ENCODE results near the gene PLCB4. TPM values are rescaled to one million over a fixed set of nuclear protein-coding genes. Genes with fewer than 3 reads are reported as not detected.

Gene PLCB4
- total RNA-seq, 1 donor from 2014 or later: 20.6 TPM

DNA sequence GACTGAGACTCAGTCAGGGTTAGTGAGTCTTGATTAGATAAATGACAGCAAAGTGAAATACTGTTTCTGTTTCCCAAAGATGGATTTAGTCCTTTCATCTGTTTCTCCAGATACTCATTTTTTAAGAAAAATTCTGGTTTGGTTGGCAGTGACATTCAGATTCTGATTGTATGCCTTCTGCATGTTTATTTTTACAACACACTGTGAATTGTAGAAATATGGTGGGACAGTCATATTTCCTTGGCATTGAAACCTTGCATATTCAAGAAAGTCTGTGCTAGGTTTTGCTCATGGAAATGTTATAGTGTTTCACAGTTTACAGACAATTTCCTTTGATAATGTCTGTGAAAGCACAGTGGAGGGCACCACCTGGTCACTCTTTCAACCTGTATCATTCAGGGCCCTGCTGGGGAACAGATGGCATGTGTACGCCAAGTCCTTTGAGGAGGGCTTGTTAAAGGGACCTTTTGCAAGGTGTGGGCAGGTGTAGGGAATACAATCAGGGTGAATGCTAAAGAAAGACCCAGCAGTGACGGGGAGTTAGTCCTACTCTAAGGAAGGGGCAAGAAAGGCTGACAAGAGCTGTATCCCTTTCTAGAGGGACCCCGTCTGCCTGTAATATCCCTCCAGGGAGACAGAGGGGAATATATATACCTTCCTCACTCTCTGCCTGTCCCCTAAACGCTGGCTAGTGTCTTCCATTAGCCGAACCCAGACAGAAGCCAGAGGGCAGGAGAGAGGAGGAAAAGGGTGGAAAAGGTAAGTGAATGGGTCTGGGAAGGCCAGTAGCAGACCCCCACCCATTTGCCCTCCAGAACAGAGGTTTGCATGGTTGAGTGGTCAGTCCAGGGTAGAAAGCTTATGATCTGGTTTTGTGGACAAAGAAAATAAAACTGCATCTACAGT is 10.2 kb downstream of the PLCB4 start:
- TF ChIP-seq EZH2phosphoT487 (IDR thresholded peaks at IDR 0.05) (no peak), EZH2 (IDR thresholded peaks at IDR 0.05) (no peak)
- TF ChIP-seq, protein P1, sequence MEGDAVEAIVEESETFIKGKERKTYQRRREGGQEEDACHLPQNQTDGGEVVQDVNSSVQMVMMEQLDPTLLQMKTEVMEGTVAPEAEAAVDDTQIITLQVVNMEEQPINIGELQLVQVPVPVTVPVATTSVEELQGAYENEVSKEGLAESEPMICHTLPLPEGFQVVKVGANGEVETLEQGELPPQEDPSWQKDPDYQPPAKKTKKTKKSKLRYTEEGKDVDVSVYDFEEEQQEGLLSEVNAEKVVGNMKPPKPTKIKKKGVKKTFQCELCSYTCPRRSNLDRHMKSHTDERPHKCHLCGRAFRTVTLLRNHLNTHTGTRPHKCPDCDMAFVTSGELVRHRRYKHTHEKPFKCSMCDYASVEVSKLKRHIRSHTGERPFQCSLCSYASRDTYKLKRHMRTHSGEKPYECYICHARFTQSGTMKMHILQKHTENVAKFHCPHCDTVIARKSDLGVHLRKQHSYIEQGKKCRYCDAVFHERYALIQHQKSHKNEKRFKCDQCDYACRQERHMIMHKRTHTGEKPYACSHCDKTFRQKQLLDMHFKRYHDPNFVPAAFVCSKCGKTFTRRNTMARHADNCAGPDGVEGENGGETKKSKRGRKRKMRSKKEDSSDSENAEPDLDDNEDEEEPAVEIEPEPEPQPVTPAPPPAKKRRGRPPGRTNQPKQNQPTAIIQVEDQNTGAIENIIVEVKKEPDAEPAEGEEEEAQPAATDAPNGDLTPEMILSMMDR (IDR thresholded peaks at IDR 0.05): no peak
- H4K20me1 ChIP-seq (ENCODE audit: low read depth): peaks cover 5% of the 10 kb centered on the region
- Mint-ChIP-seq H3K27ac (no peak overlapping the region), H3K9me3 (no peaks in the 10 kb centered on the region), H3K27me3 (ENCODE audit: insufficient read depth, low read depth) (peaks cover 2% of the 10 kb centered on the region), H3K36me3 (no peaks in the 10 kb centered on the region), H3K4me1 (peaks cover 3% of the 10 kb centered on the region), H3K4me3 (no peak overlapping the region)
- no peaks in the 10 kb centered on the region for H3K9me3 ChIP-seq (ENCODE audit: low read depth)
- H3K27ac ChIP-seq: no peak overlapping the region
- H3K4me3 ChIP-seq: no peak overlapping the region
- no peak overlapping the region for H3K4me2 ChIP-seq
- no peak overlapping the region for H3K9ac ChIP-seq
- no peaks in the 10 kb centered on the region for H3K36me3 ChIP-seq
- H3F3A ChIP-seq (ENCODE audit: low read depth): no peaks in the 10 kb centered on the region
- H2AFZ ChIP-seq (replicated peaks): no peak overlapping the region
- peaks cover 3% of the 10 kb centered on the region for H3K4me1 ChIP-seq
- no peak for DNase-seq (ENCODE audit: low spot score)
- peaks cover 45% of the 10 kb centered on the region for H3K79me2 ChIP-seq (ENCODE audit: low read depth)
- H3K27me3 ChIP-seq: no peaks in the 10 kb centered on the region

DNA sequence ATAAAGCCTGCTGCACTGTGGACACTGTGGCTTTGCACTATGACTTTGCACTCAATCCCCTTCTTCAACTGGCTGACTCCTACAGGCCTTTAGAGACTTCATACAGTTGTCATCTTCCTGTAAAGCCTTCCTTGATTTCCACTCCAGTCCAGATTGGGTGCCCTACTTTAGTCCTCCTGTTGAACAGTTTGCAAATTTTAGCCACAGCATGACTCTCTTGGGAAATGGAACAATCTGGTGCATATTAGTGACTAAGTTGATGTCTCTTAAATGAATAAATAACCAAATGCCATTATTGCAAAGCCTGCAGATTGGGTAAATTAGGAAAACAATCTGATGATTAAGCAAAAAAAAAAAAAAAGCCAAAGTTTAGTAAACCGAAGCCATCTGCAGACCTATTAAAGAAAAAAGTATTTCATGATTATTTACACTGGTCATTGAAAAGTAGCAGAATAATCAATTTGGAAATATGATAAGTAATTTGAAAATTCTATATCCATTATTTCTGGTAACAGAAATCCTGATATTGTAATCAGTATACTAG is 12.6 kb downstream of the PLCB4 start:
- no peaks in the 10 kb centered on the region for H3K27me3 ChIP-seq
- Mint-ChIP-seq H3K9me3 (peaks cover 4% of the 10 kb centered on the region), H3K27ac (no peak overlapping the region), H3K36me3 (peaks cover 3% of the 10 kb centered on the region), H3K4me3 (no peak overlapping the region), H3K27me3 (ENCODE audit: insufficient read depth, low read depth) (peaks cover 2% of the 10 kb centered on the region), H3K4me1 (no peaks in the 10 kb centered on the region)
- no peak overlapping the region for H2AFZ ChIP-seq (replicated peaks)
- H3K4me2 ChIP-seq: no peak overlapping the region
- H3F3A ChIP-seq (ENCODE audit: low read depth): no peaks in the 10 kb centered on the region
- no peak overlapping the region for H3K27ac ChIP-seq
- H3K79me2 ChIP-seq (ENCODE audit: low read depth): peaks cover 37% of the 10 kb centered on the region
- no peak overlapping the region for H3K9ac ChIP-seq
- no peak overlapping the region for H3K4me3 ChIP-seq
- H3K9me3 ChIP-seq (ENCODE audit: low read depth): no peaks in the 10 kb centered on the region
- TF ChIP-seq, protein P1 (IDR thresholded peaks at IDR 0.05): no peak
- TF ChIP-seq EZH2 (IDR thresholded peaks at IDR 0.05) (no peak), EZH2phosphoT487 (IDR thresholded peaks at IDR 0.05) (no peak)
- peaks cover 3% of the 10 kb centered on the region for H3K4me1 ChIP-seq
- DNase-seq (ENCODE audit: low spot score): no peak
- peaks cover 5% of the 10 kb centered on the region for H4K20me1 ChIP-seq (ENCODE audit: low read depth)
- H3K36me3 ChIP-seq: no peaks in the 10 kb centered on the region

DNA sequence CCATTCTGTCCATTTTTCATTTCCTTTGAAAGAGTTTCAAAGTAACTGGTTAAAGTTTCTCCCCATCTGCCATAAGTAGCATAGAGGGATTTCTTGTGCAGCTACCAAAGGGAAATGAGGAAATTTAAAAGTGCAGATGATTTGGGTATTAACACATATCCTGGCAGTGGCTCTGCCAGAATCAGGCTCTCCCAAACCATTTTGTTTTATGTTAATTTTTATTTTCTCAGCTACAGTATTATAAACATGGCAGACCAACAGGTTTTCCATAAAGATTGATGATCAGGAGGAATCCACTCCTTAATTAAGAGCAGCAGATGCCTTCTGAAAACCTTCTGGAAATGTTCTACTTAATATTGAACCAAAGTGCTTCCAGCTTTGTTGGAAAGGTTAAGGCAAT is 13.9 kb downstream of the PLCB4 start:
- H3K9me3 Mint-ChIP-seq: peaks cover 4% of the 10 kb centered on the region
- Histone ChIP-seq H4K20me1 (ENCODE audit: low read depth) (peaks cover 5% of the 10 kb centered on the region), H3K4me1 (peaks cover 3% of the 10 kb centered on the region), H3K27me3 (no peaks in the 10 kb centered on the region), H3K27ac (no peak overlapping the region), H3K79me2 (ENCODE audit: low read depth) (peaks cover 27% of the 10 kb centered on the region), H3F3A (ENCODE audit: low read depth) (no peaks in the 10 kb centered on the region), H3K4me3 (no peak overlapping the region), H3K9ac (no peak overlapping the region), H3K4me2 (no peak overlapping the region), H2AFZ (replicated peaks) (no peak overlapping the region), H3K9me3 (ENCODE audit: low read depth) (no peaks in the 10 kb centered on the region), H3K36me3 (no peaks in the 10 kb centered on the region)
- H3K36me3 Mint-ChIP-seq: peaks cover 4% of the 10 kb centered on the region
- no peak overlapping the region for H3K27ac Mint-ChIP-seq
- H3K4me1 Mint-ChIP-seq: no peaks in the 10 kb centered on the region
- H3K4me3 Mint-ChIP-seq: no peak overlapping the region
- H3K27me3 Mint-ChIP-seq (ENCODE audit: insufficient read depth, low read depth): peaks cover 2% of the 10 kb centered on the region
- TF ChIP-seq EZH2phosphoT487 (IDR thresholded peaks at IDR 0.05): no peak
- no peak for TF ChIP-seq EZH2 (IDR thresholded peaks at IDR 0.05)
- TF ChIP-seq, protein P1 (IDR thresholded peaks at IDR 0.05): no peak
- DNase-seq (ENCODE audit: low spot score): no peak
